GM12874 (cell line): ENCODE results near the gene TEX29.

Source experiments
- TF ChIP-seq, protein P1 (sequence below): IDR thresholded peaks from 2 replicates; pipeline ENCODE4 v1.5.1; 2011; ENCODE audit warnings: low read depth, mild to moderate bottlenecking, control low read depth, low read length, moderate library complexity; ENCODE audit not compliant: insufficient read depth

TEX29 gene

GRCh38 chr13:111317571-111318345 is 2.7 kb upstream of the TEX29 start:
- TF ChIP-seq, protein P1, sequence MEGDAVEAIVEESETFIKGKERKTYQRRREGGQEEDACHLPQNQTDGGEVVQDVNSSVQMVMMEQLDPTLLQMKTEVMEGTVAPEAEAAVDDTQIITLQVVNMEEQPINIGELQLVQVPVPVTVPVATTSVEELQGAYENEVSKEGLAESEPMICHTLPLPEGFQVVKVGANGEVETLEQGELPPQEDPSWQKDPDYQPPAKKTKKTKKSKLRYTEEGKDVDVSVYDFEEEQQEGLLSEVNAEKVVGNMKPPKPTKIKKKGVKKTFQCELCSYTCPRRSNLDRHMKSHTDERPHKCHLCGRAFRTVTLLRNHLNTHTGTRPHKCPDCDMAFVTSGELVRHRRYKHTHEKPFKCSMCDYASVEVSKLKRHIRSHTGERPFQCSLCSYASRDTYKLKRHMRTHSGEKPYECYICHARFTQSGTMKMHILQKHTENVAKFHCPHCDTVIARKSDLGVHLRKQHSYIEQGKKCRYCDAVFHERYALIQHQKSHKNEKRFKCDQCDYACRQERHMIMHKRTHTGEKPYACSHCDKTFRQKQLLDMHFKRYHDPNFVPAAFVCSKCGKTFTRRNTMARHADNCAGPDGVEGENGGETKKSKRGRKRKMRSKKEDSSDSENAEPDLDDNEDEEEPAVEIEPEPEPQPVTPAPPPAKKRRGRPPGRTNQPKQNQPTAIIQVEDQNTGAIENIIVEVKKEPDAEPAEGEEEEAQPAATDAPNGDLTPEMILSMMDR = no peak

DNA sequence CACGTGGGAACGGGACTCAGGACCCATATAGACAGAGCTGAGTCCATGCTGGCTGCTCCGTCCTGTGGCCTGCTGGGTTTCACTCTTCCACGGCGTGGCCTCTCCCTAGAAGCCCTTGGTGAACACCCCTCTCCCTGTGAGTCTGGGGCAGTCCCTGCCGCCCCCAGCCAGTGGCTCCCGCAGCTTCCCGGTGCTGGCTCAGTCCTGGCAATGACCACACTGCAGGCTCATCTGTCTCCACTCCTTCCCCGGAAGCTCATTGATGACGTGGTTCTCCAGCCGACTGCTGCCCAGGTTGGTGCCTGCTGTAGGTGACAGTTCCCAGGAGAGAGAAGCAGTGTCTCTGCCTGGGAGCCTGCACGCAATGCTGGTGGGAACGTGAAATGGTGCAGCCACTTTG is 2.1 kb upstream of the TEX29 start:
- TF ChIP-seq, protein P1 = no peak

- TF ChIP-seq, protein P1 = no peak
Measured at GRCh38 chr13:111319521-111319920, 921 bp upstream of the TEX29 start.

DNA sequence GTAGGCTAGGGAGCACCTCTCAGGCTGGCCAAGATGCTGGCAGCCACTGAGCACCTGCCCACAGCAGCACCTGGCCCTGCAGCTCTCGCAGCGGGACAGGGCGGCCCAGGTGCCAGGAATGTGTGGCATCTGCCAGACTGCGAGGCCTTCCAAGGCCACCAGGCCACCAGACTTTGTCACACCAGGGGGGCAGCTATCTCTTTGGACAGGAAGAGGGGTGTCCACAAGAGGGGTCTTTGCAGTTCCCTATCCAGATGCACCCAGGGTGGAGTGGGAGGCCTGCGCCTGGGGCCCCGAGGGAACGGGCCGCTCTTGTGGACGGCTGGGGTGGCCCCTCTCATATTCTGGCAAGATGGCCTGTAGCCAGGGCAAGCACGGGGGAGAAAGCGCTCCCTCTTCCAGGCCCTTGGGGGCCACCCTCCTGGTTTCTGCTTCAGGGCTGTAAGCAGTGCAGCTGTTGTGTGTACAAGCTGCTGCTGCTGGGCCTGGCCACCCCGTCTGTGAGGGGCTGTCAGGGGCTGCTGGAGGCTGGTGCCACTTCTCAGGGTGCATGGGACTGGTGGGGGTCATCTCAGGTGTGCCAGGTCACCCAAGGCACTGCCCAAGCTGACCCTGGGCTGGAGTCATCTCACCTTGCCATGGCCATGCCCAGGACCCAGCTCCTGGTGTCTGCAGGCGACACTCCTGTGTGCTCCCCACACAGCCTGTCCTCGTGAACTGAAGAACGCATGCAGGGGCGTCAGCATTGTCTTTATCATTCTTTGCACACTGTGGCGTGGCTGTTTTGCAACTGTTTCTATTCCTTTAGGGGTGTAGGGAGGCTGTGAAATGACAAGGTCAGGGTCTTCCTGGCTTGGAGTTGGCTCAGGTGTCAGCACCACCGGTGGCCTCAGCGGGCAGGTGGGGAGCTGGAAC is 1.8 kb downstream of the TEX29 start:
- TF ChIP-seq, protein P1 = no peak

DNA sequence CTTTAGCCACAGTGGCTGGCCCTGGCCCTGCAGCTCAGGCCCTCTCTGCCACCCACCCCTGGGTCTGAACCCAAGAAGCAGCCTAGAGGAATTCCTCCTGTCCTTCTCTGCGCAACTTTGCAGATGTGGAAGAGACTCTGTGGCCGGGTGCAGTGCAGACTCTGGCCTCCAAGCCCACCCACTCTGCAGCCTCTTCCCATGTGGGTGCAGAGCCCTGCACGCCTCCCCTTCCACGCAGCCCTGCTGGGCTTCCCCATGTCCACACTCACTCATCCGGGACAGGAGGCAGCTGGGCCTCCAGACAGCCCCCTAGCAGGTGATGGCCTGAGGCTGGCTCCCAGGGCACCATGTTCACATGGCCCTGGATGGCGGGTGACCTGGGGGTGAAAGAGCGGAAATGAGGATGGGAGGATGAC is 2.5 kb downstream of the TEX29 start:
- TF ChIP-seq, protein P1 = no peak

DNA sequence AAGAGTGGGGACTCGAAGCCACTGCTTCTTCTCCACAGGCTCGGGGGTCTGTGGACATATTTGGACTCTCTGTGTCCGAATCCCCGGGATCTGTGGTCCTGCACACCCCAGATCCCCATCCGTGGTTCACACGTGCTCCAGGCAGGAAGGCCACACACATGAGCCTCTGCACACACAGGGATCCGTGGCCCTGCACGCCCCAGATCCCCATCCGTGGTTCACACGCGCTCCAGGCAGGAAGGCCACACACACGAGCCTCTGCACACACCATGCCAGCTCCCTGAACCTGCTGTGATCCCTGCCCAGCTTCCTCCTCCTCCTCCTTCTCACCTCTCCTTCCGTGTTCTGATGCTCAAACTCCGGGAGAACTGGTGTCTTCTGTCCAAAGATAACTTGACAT is 3.1 kb downstream of the TEX29 start:
- TF ChIP-seq, protein P1 = no peak

GRCh38 chr13:111323950-111324651 is 3.7 kb downstream of the TEX29 start:
- TF ChIP-seq, protein P1 = no peak
